Mammary epithelial cell (primary cell): ENCODE data around the gene RHBDL1.

Experiments
- CTCF ChIP-seq, 2 donors: IDR thresholded peaks in 1 of 2; conservative IDR thresholded peaks in 1 of 2; 2 replicates each; pipeline ENCODE4 v1.5.1; 2011 to 2012; ENCODE audit warnings: inconsistent platforms in 2 of 2, low read length in 2 of 2, mild to moderate bottlenecking in 2 of 2, control low read depth in 1 of 2, low read depth in 1 of 2; ENCODE audit not compliant: insufficient read depth in 1 of 2; ENCODE audit errors: extremely low read depth in 1 of 2
- EZH2 ChIP-seq: IDR thresholded peaks from 2 replicates; pipeline ENCODE4 v1.6.1; 2012; ENCODE audit warnings: low read length, inconsistent platforms, borderline replicate concordance

- TF ChIP-seq CTCF (conservative IDR thresholded peaks at IDR 0.05 in 1 of 2, IDR thresholded peaks at IDR 0.05 in 1 of 2; ENCODE audit: extremely low read depth in 1 of 2, insufficient read depth in 1 of 2, low read depth in 1 of 2, low read length in 2 of 2) (no peak), EZH2 (peak; percentile 21)
Observed at GRCh38 chr16:694187-694862, 18.9 kb downstream of the RHBDL1 start.
